ENCODE results near the gene IP6K2. TPM values are rescaled to one million over a fixed set of nuclear protein-coding genes. Genes with fewer than 3 reads are reported as not detected.

IP6K2 gene
- polyA plus RNA-seq, 10 donors: 57.4 to 114 (median 77.8) TPM

- DNase-seq: no peak
Measured at GRCh38 chr3:48639944-48640606, 76.9 kb downstream of the IP6K2 start.

Other genes with a start within 250 kb of the IP6K2 start
- 10 to 100 TPM; 54.3 to 89.5 (median 70.3) TPM for gene SHISA5, start 213.0 kb downstream of the IP6K2 start, polyA plus RNA-seq (ENCODE audit: insufficient read length in 10 of 10)
- gene PFKFB4, start 160.4 kb downstream of the IP6K2 start, polyA plus RNA-seq (ENCODE audit: insufficient read length in 10 of 10): 1 to 10 TPM; 3.1 to 5.6 (median 4.5) TPM
- 1 to 10 TPM in 1 of 10 donors, under 1 TPM in 3, not detected in 6; 0.16 to 1.1 (median 0.49) TPM for gene UCN2, start 153.4 kb downstream of the IP6K2 start, polyA plus RNA-seq (ENCODE audit: insufficient read length in 10 of 10)
- gene COL7A1, start 121.9 kb downstream of the IP6K2 start, polyA plus RNA-seq (ENCODE audit: insufficient read length in 10 of 10): 10 to 100 TPM in 3 of 10 donors, 1 to 10 TPM in 7; 3.2 to 54.8 (median 5.4) TPM
- gene UQCRC1, start 107.6 kb downstream of the IP6K2 start, polyA plus RNA-seq (ENCODE audit: insufficient read length in 10 of 10): 100 to 1,000 TPM; 161 to 187 (median 177) TPM
- not detected for gene TMEM89, start 95.5 kb downstream of the IP6K2 start, polyA plus RNA-seq (ENCODE audit: insufficient read length in 10 of 10)
- gene SLC26A6, start 81.8 kb downstream of the IP6K2 start, polyA plus RNA-seq (ENCODE audit: insufficient read length in 10 of 10): 10 to 100 TPM in 3 of 10 donors, 1 to 10 TPM in 7; 6.2 to 14.1 (median 8.5) TPM
- 1 to 10 TPM in 1 of 10 donors, under 1 TPM in 9; 0.35 to 1.2 (median 0.66) TPM for gene CELSR3, start 54.3 kb downstream of the IP6K2 start, polyA plus RNA-seq (ENCODE audit: insufficient read length in 10 of 10)
- 10 to 100 TPM in 1 of 10 donors, 1 to 10 TPM in 9; 5.9 to 11.2 (median 7.8) TPM for gene NCKIPSD, start 31.3 kb downstream of the IP6K2 start, polyA plus RNA-seq (ENCODE audit: insufficient read length in 10 of 10)
- gene PRKAR2A, start 130.7 kb upstream of the IP6K2 start, polyA plus RNA-seq (ENCODE audit: insufficient read length in 10 of 10): 10 to 100 TPM; 30.2 to 47.0 (median 38.9) TPM
- 10 to 100 TPM; 13.1 to 20.8 (median 16.0) TPM for gene SLC25A20, start 181.7 kb upstream of the IP6K2 start, polyA plus RNA-seq (ENCODE audit: insufficient read length in 10 of 10)
- gene ARIH2, start 201.6 kb upstream of the IP6K2 start, polyA plus RNA-seq (ENCODE audit: insufficient read length in 10 of 10): 10 to 100 TPM; 40.0 to 69.3 (median 56.1) TPM